Endothelial cell of umbilical vein (primary cell): Measurements from ENCODE around the gene PARP12. TPM values are rescaled to one million over a fixed set of nuclear protein-coding genes. Genes with fewer than 3 reads are reported as not detected.

ENCODE experiments used
- BruUV-seq: library from RNA; stranded (reverse); fragments of 400-500 nt; replicated peaks from 2 replicates; lab custom pipeline; 2021; lab: Mats Ljungman, UMichigan
- CTCF ChIA-PET: fragments of 300-600, 350-600 bp; sonication (Branson Sonifier 250); formaldehyde crosslinking; loops from one replicate; lab custom pipeline; 2021; ENCODE audit warnings: antibody characterized with exemption, inconsistent platforms; lab: Charles Lee
- POLR2A ChIA-PET: fragments of 300-600, 350-600 bp; sonication (Branson Sonifier 250); formaldehyde crosslinking; loops from one replicate; lab custom pipeline; 2021; ENCODE audit warnings: antibody characterized with exemption, inconsistent platforms; lab: Charles Lee
- DNase-seq: peaks from one replicate; pipeline ENCODE4 v3.0.0-alpha.2; 2011; ENCODE audit warnings: low read depth, low spot score
- FAIRE-seq: peaks from 2 replicates; lab custom pipeline; 2011; peaks lifted over from hg19 to GRCh38; lab: Jason Lieb, UNC
- H2AFZ ChIP-seq: 2 replicates; pipeline ENCODE4 v1.6.0; 2012; ENCODE audit warnings: low read depth, low read length, control low read depth, inconsistent platforms
- H3K27ac ChIP-seq: 2 replicates; pipeline ENCODE4 v1.5.1; 2011; ENCODE audit warnings: low read depth, mild to moderate bottlenecking, control low read depth, low read length, moderate library complexity; ENCODE audit not compliant: insufficient read depth
- H3K27me3 ChIP-seq, 2 experiments: 2 replicates each; pipeline versions ENCODE4 v1.6.0 to v1.6.1; 2011; ENCODE audit warnings: low read length in 2 of 2, mixed read lengths in 1 of 2; ENCODE audit not compliant: control insufficient read depth in 2 of 2, insufficient read depth in 2 of 2
- H3K36me3 ChIP-seq, 2 experiments: 2 replicates in 1 of 2; 3 replicates in 1 of 2; pipeline ENCODE4 v1.5.1; 2011; ENCODE audit warnings: low read length in 2 of 2, mild to moderate bottlenecking in 1 of 2, moderate library complexity in 1 of 2; ENCODE audit not compliant: control insufficient read depth in 2 of 2, insufficient read depth in 2 of 2; ENCODE audit errors: extremely low read depth in 1 of 2
- H3K4me1 ChIP-seq: 3 replicates; pipeline ENCODE4 v1.5.1; 2011; ENCODE audit warnings: mild to moderate bottlenecking, low read length; ENCODE audit not compliant: control insufficient read depth, insufficient read depth; ENCODE audit errors: extremely low read depth
- H3K4me2 ChIP-seq: 2 replicates; pipeline ENCODE4 v1.6.1; 2011; ENCODE audit warnings: low read length, control low read depth, mixed read lengths; ENCODE audit not compliant: insufficient read depth
- H3K4me3 ChIP-seq, 3 experiments: fragments of 200-600 bp in 1 of 3; sonication (generic), shearing (Covaris generic) in 1 of 3; replicated peaks in 1 of 3; 2 replicates each; pipeline ENCODE4 v1.5.1; 2011 to 2016; ENCODE audit warnings: control low read depth in 3 of 3, low read length in 3 of 3, mild to moderate bottlenecking in 2 of 3, inconsistent platforms in 1 of 3, low read depth in 1 of 3, moderate library complexity in 1 of 3; ENCODE audit not compliant: insufficient read depth in 1 of 3
- H3K79me2 ChIP-seq: 2 replicates; pipeline ENCODE4 v1.6.0; 2012; ENCODE audit warnings: low read length, inconsistent platforms; ENCODE audit not compliant: control insufficient read depth, insufficient read depth
- H3K9ac ChIP-seq: replicated peaks from 2 replicates; pipeline ENCODE3; 2011; ENCODE audit warnings: low read length, control low read depth; ENCODE audit not compliant: insufficient read depth; ENCODE audit errors: extremely low read depth
- H3K9me1 ChIP-seq: replicated peaks from 3 replicates; pipeline ENCODE4 v1.6.0; 2011; ENCODE audit warnings: mild to moderate bottlenecking, low read length; ENCODE audit not compliant: control insufficient read depth, insufficient read depth; ENCODE audit errors: extremely low read depth
- H3K9me3 ChIP-seq: replicated peaks from 2 replicates; pipeline ENCODE4 v1.5.1; 2012; ENCODE audit warnings: low read length, inconsistent platforms; ENCODE audit not compliant: control insufficient read depth, insufficient read depth
- H4K20me1 ChIP-seq: replicated peaks from 2 replicates; pipeline ENCODE3; 2011; ENCODE audit warnings: mild to moderate bottlenecking, low read length; ENCODE audit not compliant: control insufficient read depth, insufficient read depth; ENCODE audit errors: extremely low read depth
- CTCF ChIP-seq, 2 donors: IDR thresholded peaks; 1 replicate in 1 of 2; 2 replicates in 1 of 2; pipeline ENCODE4 v1.5.1; 2011; ENCODE audit warnings: low read length in 2 of 2, mild to moderate bottlenecking in 2 of 2, moderate library complexity in 2 of 2, control low read depth in 1 of 2, inconsistent platforms in 1 of 2, low read depth in 1 of 2; ENCODE audit not compliant: insufficient read depth in 1 of 2; ENCODE audit errors: extremely low read depth in 1 of 2
- EZH2 ChIP-seq: IDR thresholded peaks from 2 replicates; pipeline ENCODE4 v1.6.1; 2012; ENCODE audit warnings: borderline replicate concordance, low read depth, mild to moderate bottlenecking, moderate library complexity, low read length, inconsistent platforms; ENCODE audit not compliant: severe bottlenecking
- FOS ChIP-seq: IDR thresholded peaks from 2 replicates; pipeline ENCODE4 v1.6.1; 2011; ENCODE audit warnings: mild to moderate bottlenecking, low read length, moderate library complexity, borderline replicate concordance; ENCODE audit not compliant: insufficient read depth
- GATA2 ChIP-seq: IDR thresholded peaks from 2 replicates; pipeline ENCODE4 v1.7.0; 2011; ENCODE audit warnings: low read depth, mild to moderate bottlenecking, moderate library complexity, mixed read lengths, low read length; ENCODE audit not compliant: insufficient read length, insufficient read depth
- JUN ChIP-seq: IDR thresholded peaks from 2 replicates; pipeline ENCODE4 v1.6.1; 2011; ENCODE audit warnings: borderline replicate concordance, low read depth; ENCODE audit not compliant: insufficient read length, insufficient read depth
- MYC ChIP-seq: IDR thresholded peaks from one replicate; pipeline ENCODE4 v1.6.1; 2011; ENCODE audit warnings: mild to moderate bottlenecking, low read depth, low read length
- POLR2A ChIP-seq: IDR thresholded peaks from 2 replicates; pipeline ENCODE4 v1.6.1; 2012; ENCODE audit warnings: low read depth, mild to moderate bottlenecking, control low read depth, low read length
- POLR2AphosphoS5 ChIP-seq: IDR thresholded peaks from 2 replicates; pipeline ENCODE4 v1.6.1; 2012; ENCODE audit warnings: low read depth, mild to moderate bottlenecking, control low read depth, low read length, moderate library complexity; ENCODE audit not compliant: insufficient read depth
- dilution Hi-C: fragments of 300-500 bp; cut with MboI; formaldehyde crosslinking; loops from one replicate; pipeline ENCODE4 v1.15.0; 2019; ENCODE audit warnings: low sequenced_read_pairs; ENCODE audit not compliant: extremely low pct_ligation_motif_present
- intact Hi-C: fragments of 100-400 bp; cut with micrococcal nuclease; formaldehyde crosslinking; loops from one replicate; pipeline ENCODE4 v1.10.0; 2022
- polyA plus RNA-seq, 4 experiments: library from polyadenylated mRNA; depleted of rRNA in 3 of 4; stranded (reverse) in 3 of 4; unstranded in 1 of 4; fragments of >200 nt; gene quantifications; 2 replicates each; pipeline versions ENCODE4 v1.2.1 to v1.2.3, GENCODE V29; 2011 to 2012; ENCODE audit warnings: missing spikeins in 1 of 4
- total RNA-seq: library from RNA; stranded (reverse); gene quantifications from 2 replicates; pipeline ENCODE4 v1.2.3, GENCODE V29; 2021
- TF ChIP-seq, protein P1 (sequence below): IDR thresholded peaks from 2 replicates; pipeline ENCODE4 v1.6.1; 2011; ENCODE audit not compliant: insufficient read depth, insufficient read length

Gene PARP12
- total and polyA plus RNA-seq, 2 donors (not counting 3 experiments of a cell fraction or from before 2014, with no cell fraction given) = 65.4 to 83.2 TPM

- Histone ChIP-seq H3K4me1 (peaks cover 46% of the 10 kb centered on the region), H2AFZ (peak overlapping the region; percentile 32), H3K9me1 (no peaks in the 10 kb centered on the region), H3K36me3 (peaks cover 9 to 10% of the 10 kb centered on the region in 2 experiments), H3K79me2 (peaks cover 32% of the 10 kb centered on the region), H4K20me1 (no peaks in the 10 kb centered on the region), H3K9me3 (no peaks in the 10 kb centered on the region), H3K4me2 (peak overlapping the region; percentile 86), H3K27ac (peak overlapping the region; percentile 85), H3K9ac (peak overlapping the region; percentile 61), H3K4me3 (peak overlapping the region in 2 of 3 experiments; percentile 10 to 53), H3K27me3 (no peaks in the 10 kb centered on the region)
- BruUV-seq = no TSS peak
- dilution Hi-C loops = no loop called here
- no peak for DNase-seq
- TF ChIP-seq FOS (no peak), MYC (no peak), POLR2AphosphoS5 (no peak), GATA2 (no peak), JUN (no peak), POLR2A (no peak), CTCF (IDR thresholded peaks at IDR 0.05; ENCODE audit: extremely low read depth in 1 of 2, insufficient read depth in 1 of 2, low read depth in 1 of 2, low read length in 2 of 2) (no peak), EZH2 (no peak)
- TF ChIP-seq, protein P1, sequence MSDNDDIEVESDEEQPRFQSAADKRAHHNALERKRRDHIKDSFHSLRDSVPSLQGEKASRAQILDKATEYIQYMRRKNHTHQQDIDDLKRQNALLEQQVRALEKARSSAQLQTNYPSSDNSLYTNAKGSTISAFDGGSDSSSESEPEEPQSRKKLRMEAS = no peak
- no peak for FAIRE-seq
- intact Hi-C loops = loop anchor here (1.0 to 10.0 kb wide), 4 partner anchors 19 to 1632 kb away; no protein-coding TSS in a partner anchor
- ChIA-PET POLR2A (interaction anchor here (1.3 to 1.6 kb wide), 4 partner anchors 16 to 702 kb away, joined by 3 to 5 read pairs (median 4); no protein-coding TSS in a partner anchor), CTCF (interaction anchor here (0.7 to 6.0 kb wide), 4 partner anchors 9 to 40 kb away, joined by 3 to 66 read pairs (median 4); partner anchors contain the start of gene PARP12)
These were observed 20.4 kb downstream of the PARP12 start for GRCh38 chr7:140042386-140042670.
